Measurements from ENCODE around the gene TMBIM4.

- no peak for TF ChIP-seq POLR2A (IDR thresholded peaks at IDR 0.05)
- TF ChIP-seq CTCF (IDR thresholded peaks at IDR 0.05) = no peak
These were observed 21.8 kb upstream of the TMBIM4 start for GRCh38 chr12:66191547-66192126.

All from esophagus squamous epithelium (tissue), 4 donors.